B cell (primary cell): ENCODE results near the gene P2RY14.

ENCODE experiments used
- EZH2 ChIP-seq: IDR thresholded peaks from 2 replicates; pipeline ENCODE4 v1.6.1; 2012; ENCODE audit warnings: borderline replicate concordance, low read depth, mild to moderate bottlenecking, moderate library complexity, low read length; ENCODE audit not compliant: insufficient read depth, poor library complexity, severe bottlenecking
- TF ChIP-seq, protein P1 (sequence below): fragments of 200-600 bp; IDR thresholded peaks from one replicate; pipeline ENCODE4 v1.8.0; 2022; ENCODE audit warnings: antibody characterized with exemption, mild to moderate bottlenecking

DNA sequence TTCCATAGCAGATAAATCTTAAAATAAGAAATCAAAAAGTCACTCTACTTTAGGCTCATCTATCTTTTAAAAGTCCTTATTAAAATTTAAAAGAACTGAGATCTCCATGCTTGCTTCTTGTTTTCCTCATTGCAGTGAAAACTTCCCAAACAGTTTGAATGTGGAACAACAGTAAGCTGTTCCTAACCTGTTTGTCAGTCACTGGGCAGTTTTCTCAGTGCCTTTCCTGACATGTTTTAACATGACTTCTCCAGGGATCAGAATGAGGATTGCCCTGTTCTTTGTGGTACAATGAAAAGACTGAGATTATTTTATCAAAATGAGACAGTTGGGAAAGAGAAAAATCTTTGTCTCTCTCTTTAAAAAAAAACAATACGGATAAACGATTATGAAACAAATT, 37.5 kb upstream of the P2RY14 start:
- TF ChIP-seq, protein P1, sequence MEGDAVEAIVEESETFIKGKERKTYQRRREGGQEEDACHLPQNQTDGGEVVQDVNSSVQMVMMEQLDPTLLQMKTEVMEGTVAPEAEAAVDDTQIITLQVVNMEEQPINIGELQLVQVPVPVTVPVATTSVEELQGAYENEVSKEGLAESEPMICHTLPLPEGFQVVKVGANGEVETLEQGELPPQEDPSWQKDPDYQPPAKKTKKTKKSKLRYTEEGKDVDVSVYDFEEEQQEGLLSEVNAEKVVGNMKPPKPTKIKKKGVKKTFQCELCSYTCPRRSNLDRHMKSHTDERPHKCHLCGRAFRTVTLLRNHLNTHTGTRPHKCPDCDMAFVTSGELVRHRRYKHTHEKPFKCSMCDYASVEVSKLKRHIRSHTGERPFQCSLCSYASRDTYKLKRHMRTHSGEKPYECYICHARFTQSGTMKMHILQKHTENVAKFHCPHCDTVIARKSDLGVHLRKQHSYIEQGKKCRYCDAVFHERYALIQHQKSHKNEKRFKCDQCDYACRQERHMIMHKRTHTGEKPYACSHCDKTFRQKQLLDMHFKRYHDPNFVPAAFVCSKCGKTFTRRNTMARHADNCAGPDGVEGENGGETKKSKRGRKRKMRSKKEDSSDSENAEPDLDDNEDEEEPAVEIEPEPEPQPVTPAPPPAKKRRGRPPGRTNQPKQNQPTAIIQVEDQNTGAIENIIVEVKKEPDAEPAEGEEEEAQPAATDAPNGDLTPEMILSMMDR, result no peak
- TF ChIP-seq EZH2, result no peak
